KG1 (cell line): ENCODE results near the gene TRERF1.

ENCODE experiments used
- DNase-seq: peaks from one replicate; lab custom pipeline; 2025; lab: John Stamatoyannopoulos, UW

The TRERF1 gene

DNA sequence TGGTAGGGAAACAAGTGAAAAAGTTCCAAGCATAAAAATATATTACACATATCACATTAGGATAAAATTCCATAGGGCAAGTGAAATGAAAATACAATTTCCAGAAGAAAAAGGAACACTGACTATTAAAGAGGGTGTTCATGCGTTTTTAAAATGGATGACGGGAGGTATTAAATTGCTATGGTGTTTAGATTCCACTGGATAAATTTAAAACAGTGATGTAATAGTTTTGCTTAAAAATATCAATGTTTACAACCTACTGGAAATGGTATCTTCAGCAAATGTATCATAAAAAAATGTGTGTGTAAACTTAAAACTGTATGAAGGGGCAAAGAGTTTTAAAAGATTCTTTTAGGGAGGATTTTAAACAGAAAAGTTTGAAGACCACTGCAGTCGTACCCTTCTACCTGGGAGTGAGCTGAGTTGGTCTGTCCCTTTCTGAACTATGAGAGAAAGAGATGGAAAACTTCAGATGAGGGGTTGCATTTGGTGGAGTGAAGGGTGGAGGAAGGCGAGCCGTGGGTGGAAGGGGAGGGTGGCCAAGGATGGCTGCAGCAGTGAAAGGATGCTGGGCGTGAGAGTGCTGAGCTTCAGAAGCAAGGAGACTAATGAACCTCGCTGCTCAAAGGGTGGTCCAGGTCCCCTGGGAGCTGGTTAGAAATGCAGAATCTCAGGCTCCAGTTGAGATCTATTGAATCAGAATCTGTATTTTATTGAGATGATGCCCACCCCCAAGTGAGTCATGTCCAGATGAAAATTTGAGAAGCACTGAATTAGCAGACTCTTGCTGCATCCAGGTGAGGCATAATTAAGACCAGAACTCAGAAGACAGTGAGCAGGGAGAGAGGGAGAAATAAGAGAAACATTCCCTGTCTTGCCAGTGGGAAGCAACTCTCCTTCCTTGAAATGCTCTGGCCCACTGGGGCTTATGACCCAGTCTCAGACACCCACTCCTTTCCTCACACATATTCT is 179.6 kb downstream of the TRERF1 start:
- DNase-seq, result no peak

GRCh38 chr6:42269974-42270510 is 181.7 kb downstream of the TRERF1 start:
- DNase-seq, result no peak

DNA sequence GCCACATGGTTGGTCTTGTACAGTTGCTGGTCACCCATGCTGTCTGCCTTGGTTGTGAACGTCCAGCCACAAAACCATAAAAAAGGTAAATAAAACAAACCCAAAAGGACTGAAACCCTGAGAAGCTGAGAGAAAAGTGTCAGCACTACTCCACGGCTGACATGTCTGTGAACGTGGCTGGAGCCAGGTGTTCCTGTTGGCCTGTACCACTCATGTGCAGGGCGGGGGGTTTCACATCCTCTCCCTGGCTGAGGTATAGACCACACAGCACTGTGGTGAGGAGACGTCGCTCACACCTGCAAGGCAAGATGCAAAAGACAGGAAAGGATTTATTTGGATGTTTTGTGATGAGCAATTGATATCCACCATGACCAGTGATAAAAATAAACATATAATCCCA is 182.2 kb downstream of the TRERF1 start:
- no peak for DNase-seq

GRCh38 chr6:42268835-42269204 is 182.9 kb downstream of the TRERF1 start:
- DNase-seq, result no peak

- no peak for DNase-seq
These were observed 183.5 kb downstream of the TRERF1 start for GRCh38 chr6:42268016-42268834.

DNA sequence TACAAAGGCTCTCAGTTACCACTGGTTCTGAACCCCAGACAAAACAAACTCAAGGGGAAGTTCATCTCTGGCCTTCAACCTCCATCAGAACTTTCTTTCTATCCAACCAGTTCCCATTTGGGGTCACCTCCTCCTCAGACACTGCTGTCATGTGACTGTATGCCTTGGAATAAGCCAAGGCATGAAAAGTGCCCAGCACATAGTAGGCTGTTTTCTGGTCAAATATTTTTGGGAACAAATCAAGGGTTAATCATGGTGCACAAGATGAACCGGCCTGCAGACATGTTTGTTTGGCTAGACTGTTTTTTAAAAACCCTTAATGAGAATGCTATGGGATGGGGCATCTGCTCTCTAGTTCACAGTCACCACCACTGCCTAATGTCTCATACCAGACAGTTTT is 185.2 kb downstream of the TRERF1 start:
- DNase-seq, result no peak

DNA sequence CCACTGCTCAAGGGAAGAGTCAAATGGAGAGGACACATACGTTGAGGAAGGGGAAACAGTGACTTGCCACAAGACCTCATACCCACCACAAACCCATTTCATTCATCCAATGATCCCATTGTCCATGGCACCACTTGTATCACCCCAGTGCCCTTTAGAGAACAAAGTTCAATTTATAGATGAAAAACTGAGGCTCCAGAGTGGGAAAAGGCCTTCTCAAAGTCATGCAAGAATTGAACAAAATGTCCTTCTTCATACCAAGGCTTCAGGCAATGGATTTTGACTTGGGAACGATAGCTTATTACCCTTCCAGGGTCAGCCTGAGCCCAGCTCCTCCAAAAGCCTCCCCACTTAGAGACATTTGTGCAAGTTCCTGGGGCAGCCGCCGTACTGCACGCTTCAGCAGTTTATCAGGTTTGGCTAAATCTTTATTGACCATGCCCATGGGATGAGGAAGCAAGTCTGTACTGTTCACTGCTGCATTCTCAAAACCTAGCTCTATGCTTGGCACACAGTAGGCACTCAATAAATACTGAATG is 186.8 kb downstream of the TRERF1 start:
- DNase-seq, result no peak

DNA sequence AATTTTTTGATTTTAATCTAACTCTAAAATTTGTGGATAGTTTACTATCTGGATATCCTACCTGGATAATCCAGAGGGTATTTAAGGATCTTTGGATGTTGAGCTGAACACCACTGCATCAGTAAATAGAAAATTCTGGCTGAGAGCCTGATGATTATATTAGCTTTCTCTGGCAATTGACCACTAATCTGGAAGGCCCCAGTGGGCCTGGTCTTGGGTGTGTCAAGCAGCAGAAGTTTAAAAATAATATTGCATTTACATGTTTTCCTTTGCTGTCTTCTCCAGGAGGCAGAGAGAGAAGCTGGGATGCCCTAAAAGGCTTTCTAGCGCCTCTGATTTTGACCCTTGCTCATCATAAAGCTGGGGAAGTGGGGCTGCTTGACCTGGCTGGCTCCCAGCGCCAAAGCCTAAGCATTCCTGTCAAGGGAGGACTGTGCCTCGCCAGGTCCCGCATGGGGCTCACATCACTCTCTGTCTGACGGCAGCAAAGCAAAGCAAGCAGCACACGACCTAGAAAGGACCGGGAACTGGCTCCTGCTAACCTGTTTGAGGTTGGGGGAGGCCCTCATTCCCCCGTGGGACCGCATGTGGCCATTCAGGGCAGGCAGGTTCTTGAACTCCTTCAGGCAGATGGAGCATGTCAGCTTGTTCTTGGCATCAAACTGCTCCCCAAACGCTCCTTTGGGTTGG is 187.4 kb downstream of the TRERF1 start:
- DNase-seq, result no peak

- DNase-seq, result no peak
These were observed 188.5 kb downstream of the TRERF1 start for GRCh38 chr6:42263165-42263728.

DNA sequence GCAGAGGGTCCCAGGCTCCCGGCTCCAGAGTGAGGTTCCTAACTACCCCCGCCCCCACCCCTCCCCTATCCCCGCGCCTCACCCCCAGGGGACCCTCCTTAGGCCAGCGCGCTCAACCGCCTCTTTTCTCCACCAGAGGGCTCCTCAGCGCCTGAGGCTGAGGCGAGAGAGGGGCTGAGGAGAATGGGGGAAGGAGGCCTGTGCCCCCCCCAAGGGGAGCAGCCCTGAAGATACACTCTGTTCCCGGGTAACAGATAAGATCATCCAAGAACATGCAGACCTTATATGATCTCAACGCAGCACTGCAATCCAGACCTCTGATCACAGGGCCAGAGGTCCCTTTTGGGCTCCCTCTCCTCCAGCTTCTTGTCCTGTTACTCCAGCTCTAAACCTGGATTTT is 190.8 kb downstream of the TRERF1 start:
- no peak for DNase-seq

DNA sequence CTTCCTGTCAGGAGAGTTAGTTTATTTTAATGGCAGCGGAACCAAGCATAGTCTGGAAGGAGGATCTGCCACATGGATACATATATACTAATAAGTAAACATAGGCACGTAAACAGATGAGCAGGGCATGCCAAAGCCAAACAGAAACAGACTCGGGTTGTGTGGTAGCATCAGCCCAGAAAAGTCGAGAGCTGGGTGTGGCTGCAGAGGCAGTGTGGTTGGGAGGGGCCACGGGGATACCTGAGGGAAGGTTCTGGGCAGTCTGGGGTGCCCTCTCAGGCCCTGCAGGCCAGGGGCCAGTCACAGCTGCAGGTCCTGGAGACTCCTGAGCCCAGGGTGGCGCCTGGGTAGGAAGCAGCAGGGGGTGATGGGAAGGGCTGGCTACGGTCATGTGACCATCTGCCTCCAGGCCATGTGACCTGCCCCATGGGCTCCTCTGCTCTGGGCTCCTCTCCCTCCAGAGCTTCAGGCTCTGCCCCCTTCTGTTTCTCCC is 191.3 kb downstream of the TRERF1 start:
- DNase-seq, result no peak

DNA sequence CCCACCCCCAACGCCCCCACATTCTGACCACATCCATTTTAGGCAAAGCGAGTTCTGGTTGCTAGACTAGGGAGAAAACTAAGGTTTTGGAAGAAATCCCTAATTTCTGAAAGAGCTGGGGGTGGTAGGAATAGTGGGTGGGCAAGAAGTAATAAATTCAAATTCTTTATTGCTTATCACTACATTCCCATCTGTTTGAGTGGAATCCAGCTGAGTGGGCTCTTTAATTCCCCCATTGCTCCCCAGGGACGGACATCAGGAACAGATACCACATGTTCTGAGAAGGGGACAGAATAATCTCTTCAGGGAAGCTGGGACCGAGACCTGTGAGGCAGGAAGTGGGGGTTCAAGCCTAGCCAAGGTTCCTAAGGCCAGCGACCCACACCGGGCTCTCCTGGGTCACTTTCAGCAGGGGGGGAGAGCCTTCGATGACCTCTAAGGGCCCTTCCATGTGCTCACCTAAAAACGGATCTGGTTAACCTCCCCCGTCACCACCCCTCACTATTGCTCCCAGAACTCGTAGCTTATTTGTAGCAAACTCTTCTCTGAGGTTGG is 191.8 kb downstream of the TRERF1 start:
- no peak for DNase-seq

- no peak for DNase-seq
These were observed 192.4 kb downstream of the TRERF1 start for GRCh38 chr6:42259286-42259685.

GRCh38 chr6:42257614-42258013 is 194.1 kb downstream of the TRERF1 start:
- DNase-seq, result no peak

DNA sequence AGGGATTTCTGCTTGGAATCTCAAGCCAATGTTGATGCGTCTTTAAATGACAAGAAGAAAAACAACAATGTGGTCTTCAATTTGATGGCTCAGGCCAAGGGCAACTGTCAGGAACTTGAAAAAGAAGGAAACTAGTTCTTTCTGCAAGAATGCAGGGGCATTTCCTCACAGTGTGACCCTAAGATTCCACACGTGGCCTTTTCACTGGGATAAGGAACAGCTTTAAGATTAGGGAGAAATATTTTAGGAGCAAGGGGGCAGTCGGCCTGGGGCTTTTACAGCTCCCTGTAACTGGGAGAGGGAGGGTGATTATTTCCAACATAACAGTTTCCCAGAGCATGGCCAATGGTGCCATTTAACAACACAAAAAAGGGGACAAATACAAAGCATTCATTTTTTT is 194.7 kb downstream of the TRERF1 start:
- no peak for DNase-seq

GRCh38 chr6:42255050-42255449 is 196.7 kb downstream of the TRERF1 start:
- no peak for DNase-seq

DNA sequence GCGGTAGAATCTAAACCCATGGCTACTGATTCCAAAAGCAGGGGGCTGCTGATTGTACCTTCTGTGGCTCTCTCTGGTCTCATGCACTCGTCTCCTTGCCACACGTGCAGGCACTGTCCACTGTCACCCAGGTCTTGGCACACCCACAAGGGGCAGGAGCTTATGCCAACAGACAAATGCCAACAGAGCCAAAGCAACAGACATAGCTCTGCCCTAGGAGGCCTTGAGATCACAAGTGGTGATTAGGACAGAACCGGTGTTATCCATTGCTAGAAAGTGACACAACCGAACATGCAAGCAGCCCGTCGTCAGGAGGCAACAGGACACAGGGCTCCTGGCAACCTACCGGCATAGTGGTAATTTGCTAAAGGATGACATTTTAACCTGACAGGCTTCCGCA is 197.2 kb downstream of the TRERF1 start:
- no peak for DNase-seq

GRCh38 chr6:42251911-42252637 is 199.7 kb downstream of the TRERF1 start:
- no peak for DNase-seq

- no peak for DNase-seq
These were observed 200.2 kb downstream of the TRERF1 start for GRCh38 chr6:42251500-42251899.

DNA sequence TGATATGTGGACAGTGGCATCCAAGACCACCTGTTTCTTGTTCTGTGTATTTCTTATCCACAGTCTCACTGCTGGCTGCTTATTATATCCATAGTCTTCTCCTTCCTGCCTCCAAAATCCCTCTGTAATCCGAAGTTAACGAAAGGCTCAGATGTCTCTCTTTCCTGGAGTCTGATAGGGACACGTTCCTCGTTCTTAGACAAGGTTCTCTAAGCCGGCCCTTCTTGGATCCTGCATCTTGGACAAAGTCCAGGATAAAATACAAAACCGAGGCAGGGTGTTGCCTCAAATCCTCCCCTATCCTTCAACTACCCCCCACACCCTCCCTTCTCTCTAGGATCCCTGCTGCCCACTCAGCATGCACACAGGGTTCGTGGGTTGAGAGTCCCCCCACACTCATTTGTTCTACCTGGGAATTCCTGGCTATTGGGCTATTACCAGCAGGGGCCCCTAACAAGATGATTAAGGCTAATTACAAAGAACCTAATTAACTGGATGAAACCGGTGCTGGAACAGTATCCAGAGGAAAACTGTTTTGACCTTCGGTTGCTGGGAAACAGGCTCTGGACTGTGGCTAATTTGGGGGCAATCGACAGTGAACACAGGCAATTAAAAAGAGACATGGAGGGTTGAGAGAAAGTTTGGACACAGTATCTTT is 201.3 kb downstream of the TRERF1 start:
- DNase-seq, result no peak
